ENCODE results near the gene PIGU. TPM values are rescaled to one million over a fixed set of nuclear protein-coding genes. Genes with fewer than 3 reads are reported as not detected.

Gene PIGU
- total and polyA plus RNA-seq, 9 of the 15 experiments (the other 6 are each of a cell fraction or from before 2014, with no cell fraction given): 6.5 to 100 (median 28.1) TPM

- no peak overlapping the region for H3K4me2 ChIP-seq (ENCODE audit: insufficient read depth, low read length)
- no peak overlapping the region for H3K27ac ChIP-seq (ENCODE audit: extremely low read depth, low read depth, low read length)
- H3K36me3 ChIP-seq (ENCODE audit: control insufficient read depth, insufficient read depth, low read length): peaks cover 11% of the 10 kb centered on the region; the same call in 1 of the 3 replicates
- 89% methylated on average over 25 of the region's 43 CpGs for WGBS (ENCODE audit: insufficient coverage, low coverage, missing lambda C conversion rate)
- no peaks in the 10 kb centered on the region for H3K79me2 ChIP-seq (ENCODE audit: control insufficient read depth, insufficient read depth, low read length)
- TF ChIP-seq ZNF316 (IDR thresholded peaks at IDR 0.05) (no peak), E2F1 (CRISPR knock-in tag; IDR thresholded peaks at IDR 0.05) (no peak), POLR3A (IDR thresholded peaks at IDR 0.05; ENCODE audit: borderline replicate concordance, extremely low read depth, insufficient read depth, insufficient read length) (no peak), PML (IDR thresholded peaks at IDR 0.05; ENCODE audit: low read length) (no peak)
- H3K27me3 ChIP-seq (ENCODE audit: control insufficient read depth in 2 of 2, insufficient read depth in 2 of 2, low read length in 2 of 2): no peaks in the 10 kb centered on the region
- peaks cover 0 to 19% of the 10 kb centered on the region in 2 experiments; a peak in 2 of 5 replicates for H3K4me1 ChIP-seq (replicated peaks in 1 of 2; ENCODE audit: control insufficient read depth in 2 of 2, insufficient read depth in 2 of 2, low read length in 2 of 2)
- POLR2A ChIA-PET: no interaction called here
- BruUV-seq (replicated peaks): no TSS peak
- in situ Hi-C loops (cut with MboI) (no loop called here), intact Hi-C loops (cut with micrococcal nuclease) (no loop called here)
- no peak overlapping the region for H3K9ac ChIP-seq (ENCODE audit: insufficient read depth in 1 of 2, low read depth in 2 of 2, low read length in 2 of 2)
- H2AFZ ChIP-seq (ENCODE audit: low read depth, low read length): no peak overlapping the region
- no peaks in the 10 kb centered on the region for H3K9me3 ChIP-seq (replicated peaks; ENCODE audit: control insufficient read depth, insufficient read depth, low read depth, low read length)
- H3K4me3 ChIP-seq: no peak overlapping the region
- FAIRE-seq (no peak), DNase-seq (ENCODE audit: extremely low read depth in 1 of 4, low spot score in 3 of 4) (no peak), ATAC-seq (no peak)
- H3K9me1 ChIP-seq (ENCODE audit: control insufficient read depth, insufficient read depth, low read length): no peaks in the 10 kb centered on the region
- H4K20me1 ChIP-seq (replicated peaks; ENCODE audit: control insufficient read depth, insufficient read depth, low read length): no peaks in the 10 kb centered on the region
- CTCF ChIA-PET (ENCODE audit: low intra/inter-chr PET ratio): no interaction called here
Measured at GRCh38 chr20:34559311-34560140, 117.4 kb downstream of the PIGU start.

Data from K562 (cell line).